ENCODE measurements around the gene NUP62.

- TF ChIP-seq POLR2A (IDR thresholded peaks at IDR 0.05; ENCODE audit: low read length) = no peak
- no peak for TF ChIP-seq GATA1 (IDR thresholded peaks at IDR 0.05; ENCODE audit: low read depth, low read length)
Measured at GRCh38 chr19:49938662-49939061, 9.4 kb upstream of the NUP62 start.
